Measurements from ENCODE around the gene EEF2K.
A peak's percentile ranks its signal among the peaks of the same experiment; 100 is the strongest.
"Not testable (repeated sequence)": the region's sequence is repeated elsewhere in the genome, so short reads cannot be mapped to it uniquely, and the experiment has no call there.

The EEF2K gene

GRCh38 chr16:22299036-22299435 lies 93.0 kb downstream of the EEF2K start:
- no peak for DNase-seq (ENCODE audit: low read depth)
- 0 out of 2 replicates have a peak overlapping the region, but pooled peaks have one; percentile 66 for H3K4me3 ChIP-seq (ENCODE audit: low read depth, low read length)

GRCh38 chr16:22300427-22301071 lies 94.5 kb downstream of the EEF2K start:
- peak; percentile 67 for TF ChIP-seq CTCF (IDR thresholded peaks at IDR 0.05; ENCODE audit: insufficient read depth, low read depth, low read length, missing control alignments)
- peak; percentile 69 for DNase-seq (ENCODE audit: low read depth)

More at GRCh38 chr16:22299036-22299435, 93.0 kb downstream of the EEF2K start:
- no peak for TF ChIP-seq CTCF (IDR thresholded peaks at IDR 0.05; ENCODE audit: insufficient read depth, low read depth, low read length, missing control alignments)

GRCh38 chr16:22301423-22301822 lies 95.3 kb downstream of the EEF2K start:
- DNase-seq (ENCODE audit: low read depth); H3K4me3 ChIP-seq (ENCODE audit: low read depth, low read length): not testable (repeated sequence)

More at GRCh38 chr16:22300427-22301071, 94.5 kb downstream of the EEF2K start:
- no peak overlapping the region for H3K4me3 ChIP-seq (ENCODE audit: low read depth, low read length)

GRCh38 chr16:22302776-22303363 lies 96.8 kb downstream of the EEF2K start:
- no peak overlapping the region for H3K4me3 ChIP-seq (ENCODE audit: low read depth, low read length)
- no peak for TF ChIP-seq CTCF (IDR thresholded peaks at IDR 0.05; ENCODE audit: insufficient read depth, low read depth, low read length, missing control alignments)
- DNase-seq (ENCODE audit: low read depth), result no peak

- no peak for TF ChIP-seq CTCF (IDR thresholded peaks at IDR 0.05; ENCODE audit: insufficient read depth, low read depth, low read length, missing control alignments)
- no peak overlapping the region for H3K4me3 ChIP-seq (ENCODE audit: low read depth, low read length)
- DNase-seq (ENCODE audit: low read depth), result no peak
These were observed 98.3 kb downstream of the EEF2K start for GRCh38 chr16:22304411-22304810.

- H3K4me3 ChIP-seq (ENCODE audit: low read depth, low read length), result no peak overlapping the region
- no peak for DNase-seq (ENCODE audit: low read depth)
- TF ChIP-seq CTCF (IDR thresholded peaks at IDR 0.05; ENCODE audit: insufficient read depth, low read depth, low read length, missing control alignments), result no peak
These were observed 100.7 kb downstream of the EEF2K start for GRCh38 chr16:22306788-22307187.

- no peak overlapping the region for H3K4me3 ChIP-seq (ENCODE audit: low read depth, low read length)
- DNase-seq (ENCODE audit: low read depth), result no peak
- TF ChIP-seq CTCF (IDR thresholded peaks at IDR 0.05; ENCODE audit: insufficient read depth, low read depth, low read length, missing control alignments), result no peak
These were observed 101.8 kb downstream of the EEF2K start for GRCh38 chr16:22307838-22308237.
